CD4-positive, alpha-beta T cell treated with Interleukin-21 for 1 hour (primary cell): ENCODE measurements around the gene JARID2.

Source experiments
- DNase-seq: peaks from one replicate; pipeline ENCODE4 v3.0.0-alpha.2; 2020

JARID2 gene

DNA sequence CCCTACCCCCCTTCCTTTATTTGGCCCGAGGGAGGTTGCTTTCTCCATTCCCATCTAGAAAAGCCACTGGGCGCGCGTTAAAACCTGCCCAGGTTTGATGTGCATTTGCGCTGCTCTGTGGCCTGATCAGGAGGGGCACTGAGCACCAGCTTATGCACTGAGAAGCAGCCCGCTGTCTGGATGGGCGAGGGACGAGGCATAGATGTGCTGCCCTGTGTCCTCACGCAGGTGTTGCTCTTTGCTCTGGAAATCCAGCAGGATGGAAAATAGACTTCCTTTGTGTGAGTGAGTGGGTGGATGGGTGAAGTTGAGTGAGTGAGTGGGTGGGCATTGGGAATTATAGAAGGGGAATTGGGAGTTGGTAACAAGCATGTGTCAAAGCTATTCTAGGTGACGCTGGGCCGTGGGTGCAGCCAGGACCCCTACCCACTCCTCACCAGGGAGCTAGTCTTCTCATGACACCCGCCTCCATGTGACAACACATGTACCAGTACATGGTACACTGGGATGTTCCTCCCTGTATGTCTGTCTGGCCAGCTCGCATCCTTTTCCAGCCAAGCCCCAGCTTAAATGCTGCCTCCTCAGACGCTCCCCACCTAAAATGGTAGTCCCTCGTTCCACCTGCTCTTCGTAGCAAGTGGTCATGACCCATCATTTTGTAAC, 254.3 kb downstream of the JARID2 start:
- no peak for DNase-seq

DNA sequence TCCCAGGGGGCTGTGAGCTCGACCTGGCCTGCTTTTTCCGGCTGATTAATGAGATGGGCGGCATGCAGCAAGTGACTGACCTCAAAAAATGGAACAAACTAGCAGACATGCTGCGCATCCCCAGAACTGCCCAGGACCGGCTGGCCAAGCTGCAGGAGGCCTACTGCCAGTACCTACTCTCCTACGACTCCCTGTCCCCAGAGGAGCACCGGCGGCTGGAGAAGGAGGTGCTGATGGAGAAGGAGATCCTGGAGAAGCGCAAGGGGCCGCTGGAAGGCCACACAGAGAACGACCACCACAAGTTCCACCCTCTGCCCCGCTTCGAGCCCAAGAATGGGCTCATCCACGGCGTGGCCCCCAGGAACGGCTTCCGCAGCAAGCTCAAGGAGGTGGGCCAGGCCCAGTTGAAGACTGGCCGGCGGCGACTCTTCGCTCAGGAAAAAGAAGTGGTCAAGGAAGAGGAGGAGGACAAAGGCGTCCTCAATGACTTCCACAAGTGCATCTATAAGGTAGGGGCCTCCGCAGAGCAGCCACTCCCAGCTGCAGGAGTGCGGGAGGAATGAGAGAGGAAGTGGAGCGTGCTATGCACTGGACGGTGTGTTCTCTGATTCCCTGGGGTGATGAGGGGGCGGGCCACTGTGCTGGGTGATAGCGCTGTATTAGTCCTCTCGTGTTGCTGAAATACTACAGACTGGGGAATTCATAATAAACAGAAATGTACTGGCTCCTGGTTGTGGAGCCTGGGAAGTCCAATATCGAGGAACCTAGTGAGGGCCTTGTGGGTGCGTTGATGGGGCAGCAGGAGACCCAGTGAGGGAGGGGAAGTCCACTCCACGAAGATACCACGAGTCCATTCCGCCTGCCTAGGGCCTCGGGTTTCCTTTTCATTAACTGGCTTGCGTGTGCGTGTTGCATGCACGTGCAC, 255.3 kb downstream of the JARID2 start:
- no peak for DNase-seq

DNA sequence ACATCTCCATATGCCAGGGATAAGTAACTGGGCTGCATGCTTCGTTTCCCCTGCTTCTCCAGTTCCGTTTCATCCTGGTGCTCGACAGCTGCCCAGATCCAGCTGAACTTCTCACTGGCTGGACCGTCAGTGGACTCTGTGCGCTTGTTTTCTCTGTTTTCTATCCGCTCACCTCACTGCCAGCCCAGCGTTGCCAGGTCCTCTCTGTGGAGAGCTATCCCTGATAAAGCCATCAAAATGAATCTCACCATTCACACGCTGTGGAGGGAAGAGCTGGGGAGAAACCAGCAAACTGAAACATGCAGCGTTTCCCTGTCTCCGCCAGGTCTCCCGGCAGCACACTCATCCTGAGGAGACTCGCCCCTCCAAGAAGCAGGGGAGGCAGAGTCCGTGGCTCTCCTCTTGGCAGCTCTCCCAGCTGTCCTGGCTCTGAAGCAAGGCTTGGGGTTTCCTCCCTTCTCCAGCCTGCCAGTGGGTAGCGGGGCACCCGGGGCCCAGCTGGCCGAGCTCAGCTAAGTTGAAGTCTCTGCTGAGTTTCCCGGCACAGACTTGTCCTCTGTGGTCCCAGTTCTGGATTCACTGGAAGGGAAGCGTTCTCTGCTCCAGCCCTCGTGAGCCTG, 256.1 kb downstream of the JARID2 start:
- no peak for DNase-seq

DNA sequence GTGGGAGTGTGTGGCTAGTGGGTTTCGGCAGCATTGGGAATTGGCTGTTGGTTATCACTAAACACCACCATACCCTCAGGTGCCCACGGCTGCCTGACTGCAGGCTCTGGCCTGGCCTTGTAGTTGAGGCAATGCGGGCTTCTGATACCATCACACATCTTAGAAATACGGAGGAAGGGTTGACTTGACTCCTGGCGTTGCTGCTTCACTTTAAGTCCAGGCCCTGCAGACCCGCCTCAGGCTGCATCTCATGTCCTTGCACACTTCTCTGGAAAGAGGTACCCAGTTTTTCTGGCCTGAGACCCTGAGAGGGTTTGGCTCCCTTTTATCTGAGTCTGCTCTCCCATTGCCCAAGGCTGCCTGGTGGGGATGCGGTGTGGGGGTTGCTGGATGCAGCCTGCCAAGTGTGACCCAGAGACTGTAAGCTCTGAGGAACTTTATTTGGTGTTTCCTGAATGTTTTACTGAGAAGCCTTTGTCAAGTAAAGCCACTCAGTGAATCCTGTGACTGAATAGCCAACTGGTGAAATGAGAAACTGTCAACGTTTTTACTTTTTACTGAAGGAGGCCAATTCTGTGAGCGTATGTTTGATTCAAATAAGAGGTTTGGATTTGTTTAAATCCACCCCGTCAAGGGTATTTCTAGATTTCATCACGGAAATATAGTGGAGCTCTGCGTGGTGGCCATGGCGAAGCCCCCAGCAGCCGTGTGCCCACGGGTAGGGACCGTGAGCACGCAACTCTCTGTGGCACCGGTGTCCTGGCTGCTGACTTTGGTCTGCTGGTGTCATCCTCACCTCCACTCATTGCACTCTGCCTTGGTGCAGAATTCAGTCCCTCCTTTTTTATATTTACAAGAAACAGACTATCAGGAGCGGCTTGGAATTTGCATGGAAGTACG, 256.8 kb downstream of the JARID2 start:
- DNase-seq: no peak

DNA sequence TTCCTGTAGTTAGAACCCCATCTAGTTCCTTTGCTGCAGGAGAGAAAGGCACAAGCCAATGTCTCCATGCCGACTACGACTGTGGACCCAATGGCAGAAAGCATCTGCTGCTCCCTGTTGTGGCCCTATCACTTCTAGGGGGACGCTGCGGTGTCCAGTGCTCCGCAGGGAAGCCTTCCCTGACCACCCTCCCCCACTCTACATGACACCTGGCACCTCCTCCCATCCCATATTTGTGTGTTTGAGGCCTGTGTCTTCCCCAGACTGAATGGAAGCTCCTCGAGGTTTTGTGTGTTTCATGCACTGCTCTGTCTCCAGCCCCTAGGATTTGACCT, 257.4 kb downstream of the JARID2 start:
- DNase-seq: no peak

DNA sequence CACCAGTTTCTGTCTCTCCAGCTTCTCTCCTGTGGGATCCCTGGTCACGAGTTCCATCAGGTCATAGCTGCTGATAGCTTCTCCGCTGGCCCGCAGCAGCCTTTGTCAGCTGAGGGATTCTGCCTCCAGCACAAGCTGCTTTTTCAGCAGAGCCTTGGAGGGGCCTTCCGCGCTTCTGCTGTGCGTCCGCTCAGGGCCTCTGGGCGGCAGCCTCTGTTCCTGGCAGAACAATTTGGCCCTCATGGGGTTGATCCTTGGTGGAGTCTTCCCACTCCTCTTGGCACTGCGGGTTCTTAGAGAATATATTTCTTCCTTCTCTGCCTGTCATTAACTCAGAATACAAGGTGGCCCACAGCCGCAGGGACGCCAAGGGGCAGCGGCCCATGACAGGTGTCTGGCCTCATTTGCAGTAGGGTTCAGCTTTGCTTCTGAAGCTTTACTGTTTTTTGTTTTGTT, 258.2 kb downstream of the JARID2 start:
- no peak for DNase-seq

DNA sequence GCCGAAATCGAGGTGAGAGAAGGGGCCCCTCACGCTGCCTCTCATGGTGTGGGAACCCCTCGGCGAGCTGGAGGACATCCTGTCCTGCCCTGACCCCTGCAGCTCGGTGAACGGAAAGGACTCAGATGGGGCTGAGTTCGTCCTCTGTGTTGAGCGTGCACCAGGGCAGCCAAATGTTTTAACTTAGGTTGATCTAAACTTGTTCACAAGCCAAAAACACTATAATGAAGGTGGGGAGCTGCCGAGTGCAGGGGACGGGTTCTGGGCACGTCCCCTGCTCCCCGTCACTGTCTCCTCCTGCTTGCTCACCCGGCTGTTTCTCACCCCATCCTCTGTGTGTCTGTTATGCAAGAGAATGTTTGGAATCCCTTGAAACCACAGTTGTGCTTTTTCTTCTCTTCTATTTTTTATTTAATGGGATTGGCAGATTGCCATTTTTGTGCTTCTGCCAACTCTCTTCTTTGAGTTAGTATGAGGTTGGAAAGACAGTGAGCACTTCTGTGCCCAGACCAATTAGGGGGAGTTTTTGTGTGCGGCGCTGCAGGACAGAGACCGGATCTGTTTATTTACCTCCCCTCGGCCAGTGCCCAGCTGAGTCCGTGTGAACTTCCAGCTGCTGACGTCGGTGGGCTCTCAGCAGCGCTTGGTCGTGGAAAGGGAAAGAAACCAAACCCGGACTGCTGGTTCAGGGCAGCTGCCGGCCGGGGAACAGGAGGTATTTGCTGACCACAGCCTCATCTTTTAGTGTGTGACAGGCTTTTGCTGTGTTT, 258.9 kb downstream of the JARID2 start:
- DNase-seq: no peak

DNA sequence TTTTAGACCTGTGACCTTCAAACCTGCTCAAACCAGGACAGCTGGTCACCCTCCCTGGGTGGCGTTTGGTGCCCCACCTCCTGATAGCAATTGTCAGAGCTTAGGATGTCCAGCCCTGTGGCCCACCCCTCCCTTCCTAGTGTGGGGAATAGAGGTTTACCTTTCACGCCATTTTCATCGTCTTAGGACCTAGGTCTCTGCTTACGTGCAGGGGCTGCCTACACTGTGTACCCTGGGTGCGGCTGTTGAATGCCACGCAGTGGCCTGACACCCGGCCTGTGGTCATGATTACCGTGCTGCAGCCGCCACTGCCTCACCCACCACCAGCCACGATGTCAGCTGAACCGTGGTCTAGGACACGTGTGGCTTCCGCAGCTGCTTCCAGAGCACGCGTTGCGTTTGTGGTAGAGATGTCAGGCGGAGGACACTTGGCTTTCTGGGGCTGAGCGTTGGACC, 259.6 kb downstream of the JARID2 start:
- no peak for DNase-seq

DNA sequence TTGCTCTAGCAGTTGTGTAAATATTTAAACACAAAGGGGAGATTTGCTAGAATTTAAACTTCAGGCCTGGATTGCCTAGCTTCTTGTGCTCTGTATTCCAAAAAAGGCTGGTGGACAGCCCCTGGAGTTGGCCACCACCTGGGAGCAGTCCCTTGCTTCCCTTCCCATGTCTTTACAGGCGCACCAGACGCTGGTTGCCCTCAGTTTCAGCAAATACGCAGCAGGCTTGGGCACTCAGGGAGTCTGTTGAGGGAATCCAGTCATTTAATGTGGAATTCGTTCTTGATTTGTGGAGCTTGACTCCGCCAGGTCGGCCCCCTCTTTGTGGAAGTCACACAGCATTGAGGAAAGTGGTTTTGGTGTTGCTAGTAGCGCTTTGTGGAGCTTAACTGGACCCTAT, 260.2 kb downstream of the JARID2 start:
- DNase-seq: no peak

DNA sequence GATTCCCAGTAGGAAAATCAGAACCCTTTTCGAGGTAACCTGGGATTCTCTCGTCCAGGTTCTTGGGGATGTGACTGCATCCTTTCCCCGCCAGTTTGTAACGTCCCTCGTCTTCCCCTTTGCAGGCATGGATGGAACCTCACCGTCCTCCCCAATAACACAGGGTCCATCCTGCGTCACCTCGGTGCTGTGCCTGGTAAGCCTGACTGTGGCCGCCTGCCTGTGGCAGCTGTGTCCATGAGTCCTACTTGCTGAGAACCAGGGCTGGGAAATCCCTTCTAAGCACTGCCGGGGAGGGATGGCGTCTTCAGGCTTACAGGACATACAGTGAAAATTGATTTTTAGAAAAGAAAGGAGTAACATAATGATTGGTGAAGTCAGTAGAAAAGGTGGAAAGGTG, 261.4 kb downstream of the JARID2 start:
- no peak for DNase-seq

DNA sequence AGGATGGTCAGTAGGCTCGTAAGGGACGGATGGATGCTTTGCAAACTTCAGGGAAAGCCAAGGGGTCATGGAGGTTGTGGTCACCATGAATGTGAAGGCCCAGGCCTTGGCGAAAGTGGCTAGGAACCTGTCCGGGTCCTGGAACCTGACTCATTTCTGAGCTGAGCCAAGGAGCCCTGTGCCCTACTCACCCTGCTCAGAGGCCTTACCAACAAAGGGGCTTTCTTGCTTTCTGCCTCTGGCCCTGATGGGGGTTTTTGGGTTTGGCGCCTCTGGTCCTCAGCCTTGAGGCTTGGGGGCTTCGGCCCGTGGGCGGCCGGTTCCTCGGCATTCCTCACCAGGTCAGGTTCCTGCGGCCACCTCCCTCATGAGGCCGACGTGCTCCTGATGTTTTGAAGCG, 261.9 kb downstream of the JARID2 start:
- DNase-seq: no peak

DNA sequence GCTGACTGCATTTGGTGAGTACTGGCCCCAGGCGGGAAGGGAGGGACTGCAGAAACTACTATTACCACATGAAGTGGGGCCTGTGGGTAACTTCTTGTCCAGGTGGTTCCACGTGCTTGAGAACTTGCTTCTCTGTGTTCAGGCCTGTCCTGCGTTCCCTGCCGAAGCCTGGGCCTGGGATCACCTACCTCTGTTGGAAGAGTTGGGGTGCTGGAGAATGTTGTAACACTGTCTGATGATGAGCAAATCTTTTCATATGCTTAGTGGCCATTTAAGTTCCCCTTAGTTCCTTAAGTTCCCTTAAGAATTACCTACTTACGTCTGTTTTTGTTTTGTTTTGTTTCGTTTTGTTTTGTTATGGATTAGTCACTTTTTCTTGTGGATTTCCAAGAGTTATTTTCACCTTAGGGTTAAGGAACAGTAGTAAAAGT, 262.6 kb downstream of the JARID2 start:
- no peak for DNase-seq

DNA sequence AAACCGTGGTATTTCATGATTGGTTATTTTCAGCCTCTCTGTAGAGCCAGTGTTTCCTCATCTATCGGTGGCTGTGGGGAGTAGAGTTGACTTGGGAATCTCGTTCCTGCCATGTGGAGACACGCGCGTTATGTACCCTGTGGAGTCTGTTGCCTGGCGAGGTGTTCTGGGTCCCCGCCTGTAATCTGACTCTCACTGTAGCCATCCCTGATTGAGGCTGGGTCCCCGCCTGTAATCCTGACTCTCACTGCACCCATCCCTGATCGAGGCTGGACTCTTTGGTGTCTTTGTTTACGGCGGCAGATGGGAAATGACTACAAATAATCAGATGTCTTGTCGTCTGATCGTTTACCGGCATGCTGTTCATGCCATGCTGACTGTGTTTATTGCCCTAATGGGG, 263.1 kb downstream of the JARID2 start:
- no peak for DNase-seq

DNA sequence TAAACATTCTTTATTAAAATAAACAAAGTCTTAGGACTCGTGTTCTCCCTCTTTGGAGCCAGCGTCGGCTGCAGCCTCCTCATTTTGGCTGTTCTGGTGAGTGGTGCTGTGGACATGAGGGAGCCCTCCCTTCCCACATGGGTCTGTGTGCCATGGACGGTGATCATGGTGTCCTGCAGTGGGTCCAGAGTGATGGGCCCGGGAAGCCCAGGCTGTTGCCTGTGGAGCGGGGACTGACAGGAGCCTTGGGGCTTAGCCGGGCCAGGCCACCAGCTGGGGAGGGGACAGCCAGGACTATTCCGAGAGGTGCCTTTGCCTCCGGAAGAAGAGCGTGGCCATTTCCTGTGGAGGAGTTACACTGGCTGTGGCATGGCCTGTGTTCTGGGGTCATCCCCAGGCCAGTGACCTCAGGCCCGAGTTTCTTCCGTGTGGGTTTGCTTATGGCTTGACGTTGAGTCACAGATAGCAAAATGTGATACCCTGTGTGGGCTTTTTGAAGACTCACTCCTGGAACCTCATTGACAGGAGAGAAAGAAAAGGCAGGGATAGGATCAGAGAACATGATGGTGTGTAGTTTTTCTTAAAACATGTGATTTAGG, 263.6 kb downstream of the JARID2 start:
- no peak for DNase-seq

DNA sequence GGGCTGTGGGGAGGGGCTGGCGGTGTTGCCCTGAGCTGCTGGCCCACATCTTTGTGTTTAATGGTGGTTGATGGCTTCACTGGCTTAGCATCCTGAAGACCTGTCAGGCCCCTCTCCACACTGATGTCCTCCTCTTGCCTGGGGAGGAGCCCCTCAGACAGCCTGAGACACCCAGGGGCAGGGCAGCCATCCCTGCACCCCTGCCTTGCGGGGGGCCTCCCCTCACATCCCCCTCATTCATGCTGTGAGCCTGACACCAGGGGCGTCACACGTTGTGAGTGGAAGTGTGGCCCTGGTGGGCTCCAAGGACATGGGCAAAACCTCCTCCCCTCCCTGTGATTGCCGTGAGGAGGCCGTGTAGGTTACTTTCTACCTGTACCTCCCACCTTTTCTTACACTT, 264.3 kb downstream of the JARID2 start:
- no peak for DNase-seq

DNA sequence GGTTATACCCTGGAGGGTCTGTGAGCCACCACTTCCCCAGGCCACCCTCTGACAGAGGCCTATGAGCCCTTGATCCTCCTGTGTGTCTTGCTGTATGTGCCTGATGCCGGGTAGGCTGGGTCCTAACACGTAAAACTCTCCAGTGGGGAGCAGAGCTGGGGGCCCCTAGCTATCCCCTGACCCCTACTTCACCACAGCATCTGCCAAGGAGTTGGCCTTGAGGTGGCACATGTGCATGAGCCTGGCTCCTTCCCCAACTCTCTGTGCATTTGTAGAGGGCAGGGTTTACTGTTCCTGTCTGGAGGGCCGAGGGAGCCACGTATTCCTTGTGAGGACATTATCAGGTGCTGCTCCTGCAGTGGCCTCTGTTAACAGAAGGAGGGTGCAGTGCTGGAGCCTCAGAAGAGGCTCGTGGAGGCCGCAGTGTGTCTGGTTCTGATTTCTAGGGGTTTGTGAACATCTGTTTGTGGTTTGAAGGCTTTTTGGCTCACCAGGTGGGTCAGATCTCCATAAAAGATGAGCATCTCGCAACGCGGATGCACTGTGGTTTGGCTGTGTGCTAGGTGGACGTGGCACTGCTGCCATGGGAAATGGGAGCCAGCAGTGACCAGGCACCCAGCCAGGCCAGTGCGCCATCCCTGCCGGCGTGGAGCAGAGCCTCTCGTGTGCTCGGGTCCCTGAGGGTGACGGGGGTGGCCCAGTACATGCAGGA, 264.8 kb downstream of the JARID2 start:
- DNase-seq: no peak

DNA sequence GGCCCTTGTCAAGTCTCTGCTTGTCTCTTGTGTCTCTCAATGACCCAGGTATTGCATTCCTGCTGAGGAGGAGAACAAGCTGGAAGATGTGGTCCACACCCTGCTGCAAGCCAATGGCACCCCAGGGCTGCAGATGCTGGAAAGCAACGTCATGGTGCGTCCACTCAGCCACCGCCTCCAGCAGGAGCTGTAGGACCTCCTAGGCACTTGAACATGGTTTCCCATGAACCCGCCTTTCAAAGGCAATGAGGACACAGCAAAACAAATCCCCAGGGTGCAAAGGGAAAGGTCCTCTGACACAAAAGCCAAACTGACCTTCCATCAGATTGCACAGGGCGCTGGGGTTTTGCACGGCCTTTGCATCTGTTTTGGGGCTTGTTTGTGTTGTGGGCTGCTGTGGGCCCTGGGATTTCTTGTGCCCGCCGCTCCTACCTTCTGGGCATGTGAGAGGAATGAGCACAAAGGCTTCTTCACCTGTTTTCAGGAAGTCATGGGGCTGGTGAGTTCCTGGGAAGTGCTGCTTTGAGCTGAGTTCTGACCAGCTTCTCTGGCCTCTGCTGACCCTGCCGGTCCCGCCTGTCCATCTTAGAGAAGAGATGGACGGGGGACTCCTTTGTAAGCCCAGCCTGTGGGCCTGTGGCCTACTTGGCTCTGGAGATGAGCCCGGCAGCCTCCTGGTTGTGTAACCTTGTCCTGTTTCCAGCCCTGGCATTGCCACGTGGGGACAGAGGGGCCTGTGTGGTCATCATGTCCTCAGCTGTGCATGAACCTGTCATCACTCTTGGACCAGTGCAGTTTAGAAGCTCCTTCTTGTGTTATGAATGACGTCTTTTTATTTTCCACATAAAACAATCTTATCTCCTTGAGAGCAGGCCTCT, 265.6 kb downstream of the JARID2 start:
- DNase-seq: no peak

DNA sequence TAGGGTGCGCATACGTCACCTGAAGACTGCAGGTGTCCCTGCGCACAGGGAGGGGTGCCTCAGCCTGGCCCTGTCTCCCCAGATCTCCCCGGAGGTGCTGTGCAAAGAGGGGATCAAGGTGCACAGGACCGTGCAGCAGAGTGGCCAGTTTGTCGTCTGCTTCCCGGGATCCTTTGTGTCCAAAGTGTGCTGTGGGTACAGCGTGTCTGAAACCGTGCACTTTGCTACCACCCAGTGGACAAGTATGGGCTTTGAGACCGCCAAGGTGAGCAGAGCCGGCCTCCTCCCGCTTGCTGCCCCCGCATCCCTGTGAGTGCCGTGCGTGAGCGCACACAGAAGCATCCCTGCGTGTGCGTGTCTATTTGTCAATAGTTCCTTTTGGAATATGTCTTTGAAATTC, 266.3 kb downstream of the JARID2 start:
- DNase-seq: no peak

DNA sequence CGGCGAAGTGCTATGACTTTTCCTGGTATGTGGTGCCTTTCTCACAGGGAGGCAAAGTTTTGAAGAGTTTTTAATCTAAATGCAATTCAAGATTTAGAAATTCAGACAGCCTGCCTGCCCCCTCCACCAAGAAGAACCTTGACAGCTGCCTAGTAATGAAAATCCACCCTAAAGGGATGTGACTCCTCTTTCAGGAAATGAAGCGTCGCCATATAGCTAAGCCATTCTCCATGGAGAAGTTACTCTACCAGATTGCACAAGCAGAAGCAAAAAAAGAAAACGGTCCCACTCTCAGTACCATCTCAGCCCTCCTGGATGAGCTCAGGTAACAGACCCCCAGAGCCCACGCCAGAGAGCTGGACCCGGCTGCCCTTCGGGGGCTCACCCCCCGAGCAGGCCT, 266.9 kb downstream of the JARID2 start:
- no peak for DNase-seq
